ENCODE results near the gene CARHSP1. TPM values are rescaled to one million over a fixed set of nuclear protein-coding genes. Genes with fewer than 3 reads are reported as not detected.
"Not testable (repeated sequence)": the region's sequence is repeated elsewhere in the genome, so short reads cannot be mapped to it uniquely, and the experiment has no call there.

CARHSP1 gene
- total RNA-seq, 1 donor from 2014 or later = 79.4 TPM

DNA sequence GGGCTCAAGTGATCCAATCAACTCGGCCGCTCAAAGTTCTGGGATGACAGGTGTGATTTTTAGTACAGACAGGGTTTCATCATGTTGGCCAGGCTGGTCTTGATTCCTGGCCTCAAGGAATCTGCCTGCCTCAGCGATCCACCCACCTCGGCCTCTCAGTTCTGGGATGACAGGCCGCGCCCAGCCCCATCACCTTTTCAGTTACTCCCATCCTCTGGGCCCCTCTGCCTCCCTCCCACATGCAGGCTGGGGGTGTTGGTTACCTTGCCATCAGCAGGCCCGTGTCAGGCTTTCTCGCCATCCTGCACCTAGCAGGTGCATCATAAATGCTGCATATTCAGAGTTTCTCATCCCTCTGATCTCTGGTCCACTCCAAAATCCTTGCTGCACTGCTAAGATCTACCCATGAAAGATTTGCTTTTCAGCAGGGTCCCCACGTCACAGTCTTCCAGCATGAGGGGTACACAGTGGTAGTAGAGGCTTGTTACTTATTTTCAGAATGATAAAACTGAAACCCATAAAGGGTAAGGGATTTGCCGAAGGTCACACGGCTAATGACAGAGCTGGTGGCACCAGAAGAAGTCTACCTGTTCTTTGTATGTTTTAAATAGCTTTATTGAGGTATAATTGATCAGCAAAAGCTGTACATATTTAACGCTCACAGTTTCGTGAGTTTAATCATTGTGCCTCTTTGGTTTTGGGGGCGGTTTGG lies 54.6 kb downstream of the CARHSP1 start:
- peaks cover 32% of the 10 kb centered on the region for H3K4me1 Mint-ChIP-seq (ENCODE audit: low read depth)
- no peak for DNase-seq (ENCODE audit: low spot score)
- intact Hi-C loops (cut with micrococcal nuclease) = no loop called here
- H3K36me3 Mint-ChIP-seq (ENCODE audit: low read depth) = peaks cover 56% of the 10 kb centered on the region
- H3K9me3 Mint-ChIP-seq = no peaks in the 10 kb centered on the region
- H3K4me3 Mint-ChIP-seq = no peak overlapping the region
- peak overlapping the region; percentile 5 for H3K27ac Mint-ChIP-seq
- H3K27me3 Mint-ChIP-seq (ENCODE audit: insufficient read depth) = no peaks in the 10 kb centered on the region

DNA sequence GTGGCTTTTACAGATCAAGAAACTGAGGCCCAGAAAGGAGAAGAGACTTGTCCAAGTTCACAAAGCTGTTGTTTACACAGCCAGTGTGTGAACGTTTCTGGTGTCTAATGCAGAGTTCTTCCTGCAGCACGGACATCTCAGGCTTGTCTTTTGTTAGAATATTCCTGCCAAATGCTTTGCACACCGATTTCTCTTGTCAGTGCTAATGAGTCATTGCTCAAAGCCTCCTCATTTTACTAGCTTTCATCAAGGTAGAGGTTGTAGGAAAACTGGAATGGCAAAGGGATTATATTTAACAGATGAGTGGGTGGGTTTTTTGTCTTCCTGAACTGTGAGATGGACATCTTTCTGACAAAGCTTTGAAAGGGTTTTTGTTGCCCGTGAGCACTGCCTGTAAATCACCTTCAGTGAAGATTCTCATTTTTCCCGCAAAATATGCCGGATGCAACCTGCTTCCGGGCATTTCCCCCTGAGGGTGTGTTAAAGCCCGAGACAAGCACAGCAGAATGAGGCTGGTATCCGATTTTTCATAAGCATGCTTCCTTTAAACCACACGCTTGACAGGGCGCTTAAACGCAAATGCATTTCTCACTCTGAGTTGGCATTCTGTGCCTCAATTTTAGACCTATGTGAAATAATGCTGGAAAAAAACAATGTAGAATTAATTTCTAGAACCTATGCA lies 56.5 kb downstream of the CARHSP1 start:
- Mint-ChIP-seq H3K27me3 (ENCODE audit: insufficient read depth) (no peaks in the 10 kb centered on the region), H3K36me3 (ENCODE audit: low read depth) (peaks cover 59% of the 10 kb centered on the region), H3K4me1 (ENCODE audit: low read depth) (peaks cover 21% of the 10 kb centered on the region), H3K27ac (no peak overlapping the region), H3K9me3 (no peaks in the 10 kb centered on the region), H3K4me3 (no peak overlapping the region)
- intact Hi-C loops (cut with micrococcal nuclease) = no loop called here
- DNase-seq (ENCODE audit: low spot score) = no peak

DNA sequence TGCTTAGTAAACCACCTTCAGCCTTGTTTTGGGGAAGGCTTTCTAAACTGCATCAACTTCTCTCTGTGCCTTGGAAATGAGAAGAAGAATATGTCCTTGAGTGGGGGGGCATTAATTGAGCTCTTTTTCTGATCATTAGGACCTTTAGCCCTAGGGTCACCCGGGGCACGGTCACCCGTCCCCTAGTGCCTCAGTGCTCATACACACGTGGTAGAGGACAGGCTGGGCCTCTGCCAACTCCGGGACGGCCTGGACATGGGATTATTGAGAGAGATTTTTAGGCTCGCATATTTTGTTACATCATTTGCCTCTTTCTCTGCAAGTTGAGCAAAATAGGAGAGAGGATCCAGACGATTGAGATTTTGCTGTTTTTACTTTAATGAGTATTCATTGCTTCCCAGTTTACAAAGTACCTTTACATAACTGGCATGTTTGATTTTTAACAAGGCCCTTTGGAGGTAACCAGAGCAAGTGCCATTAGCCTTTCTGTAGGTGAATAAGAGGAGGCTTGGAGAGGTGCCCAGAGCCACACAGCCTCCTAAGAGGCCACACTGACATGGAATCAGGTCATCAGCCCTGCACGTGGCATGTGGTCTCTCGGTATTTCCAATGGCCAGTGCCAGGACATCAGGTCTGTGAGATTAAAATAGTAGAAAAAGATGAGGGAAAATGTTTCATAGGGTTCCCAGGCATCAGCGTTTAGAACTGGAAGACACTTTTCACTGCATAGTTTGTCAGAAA lies 60.0 kb downstream of the CARHSP1 start:
- Mint-ChIP-seq H3K27me3 (ENCODE audit: insufficient read depth) (no peaks in the 10 kb centered on the region), H3K27ac (no peak overlapping the region)

DNA sequence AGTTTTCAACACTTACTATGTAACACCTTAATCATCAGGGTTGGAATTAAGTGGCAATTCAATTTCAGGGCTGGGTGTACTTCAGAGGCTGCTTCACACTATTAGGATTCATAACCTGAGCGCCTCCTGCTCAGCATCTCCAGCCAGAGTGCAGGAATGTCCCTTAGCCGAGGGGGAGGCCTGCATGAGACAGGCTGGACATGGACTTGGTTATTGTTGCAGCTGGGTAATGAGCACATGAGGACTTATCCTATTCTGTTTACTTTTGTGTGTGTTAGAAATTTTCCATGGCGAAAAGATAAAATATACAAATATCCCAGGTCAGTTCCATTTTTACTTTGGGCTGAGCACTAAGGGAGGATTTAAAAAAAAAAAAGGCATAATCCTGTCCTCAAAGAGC lies 60.8 kb downstream of the CARHSP1 start:
- H3K4me3 Mint-ChIP-seq = no peak overlapping the region
- H3K4me1 Mint-ChIP-seq (ENCODE audit: low read depth) = no peaks in the 10 kb centered on the region
- H3K36me3 Mint-ChIP-seq (ENCODE audit: low read depth) = peaks cover 52% of the 10 kb centered on the region
- no peaks in the 10 kb centered on the region for H3K27me3 Mint-ChIP-seq (ENCODE audit: insufficient read depth)
- H3K9me3 Mint-ChIP-seq = no peaks in the 10 kb centered on the region
- intact Hi-C loops (cut with micrococcal nuclease) = no loop called here
- no peak for DNase-seq (ENCODE audit: low spot score)
- no peak overlapping the region for H3K27ac Mint-ChIP-seq

More for the DNA sequence above, 60.0 kb downstream of the CARHSP1 start:
- DNase-seq (ENCODE audit: low spot score) = no peak
- Mint-ChIP-seq H3K4me1 (ENCODE audit: low read depth) (no peaks in the 10 kb centered on the region), H3K36me3 (ENCODE audit: low read depth) (peaks cover 53% of the 10 kb centered on the region), H3K9me3 (no peaks in the 10 kb centered on the region), H3K4me3 (no peak overlapping the region)
- intact Hi-C loops (cut with micrococcal nuclease) = no loop called here

- no peak overlapping the region for H3K4me3 Mint-ChIP-seq
- DNase-seq (ENCODE audit: low spot score) = no peak
- no peak overlapping the region for H3K27ac Mint-ChIP-seq
- no peaks in the 10 kb centered on the region for H3K4me1 Mint-ChIP-seq (ENCODE audit: low read depth)
- intact Hi-C loops (cut with micrococcal nuclease) = no loop called here
- H3K36me3 Mint-ChIP-seq (ENCODE audit: low read depth) = peaks cover 51% of the 10 kb centered on the region
- H3K27me3 Mint-ChIP-seq (ENCODE audit: insufficient read depth) = no peaks in the 10 kb centered on the region
- no peaks in the 10 kb centered on the region for H3K9me3 Mint-ChIP-seq
Observed at GRCh38 chr16:8807189-8807588, 61.6 kb downstream of the CARHSP1 start.

- Mint-ChIP-seq H3K9me3 (no peaks in the 10 kb centered on the region), H3K4me1 (ENCODE audit: low read depth) (peaks cover 7% of the 10 kb centered on the region), H3K4me3 (no peak overlapping the region), H3K36me3 (ENCODE audit: low read depth) (peaks cover 56% of the 10 kb centered on the region), H3K27me3 (ENCODE audit: insufficient read depth) (no peaks in the 10 kb centered on the region), H3K27ac (no peak overlapping the region)
- intact Hi-C loops (cut with micrococcal nuclease) = no loop called here
- DNase-seq (ENCODE audit: low spot score) = no peak
Observed at GRCh38 chr16:8806272-8806983, 62.4 kb downstream of the CARHSP1 start.

- intact Hi-C loops (cut with micrococcal nuclease) = no loop called here
- H3K4me3 Mint-ChIP-seq = no peak overlapping the region
Observed at GRCh38 chr16:8804313-8804712, 64.5 kb downstream of the CARHSP1 start.

DNA sequence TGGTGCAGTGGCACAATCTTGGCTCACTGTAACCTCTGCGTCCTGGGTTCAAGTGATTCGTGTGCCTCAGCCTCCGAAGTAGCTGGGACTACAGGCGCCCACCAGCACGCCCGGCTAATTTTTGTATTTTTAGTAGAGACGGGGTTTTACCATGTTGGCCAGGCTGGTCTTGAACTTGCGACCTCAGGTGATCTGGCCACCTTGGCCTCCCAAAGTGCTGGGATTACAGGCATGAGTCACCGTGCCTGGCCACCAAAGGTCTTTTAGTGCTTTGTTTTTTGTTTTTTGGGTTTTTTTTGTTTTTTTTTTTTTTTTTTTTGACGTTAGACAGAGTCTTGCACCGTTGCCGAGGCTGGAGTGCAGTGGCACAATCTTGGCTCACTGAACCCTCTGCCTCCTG lies 65.1 kb downstream of the CARHSP1 start:
- Mint-ChIP-seq H3K36me3 (ENCODE audit: low read depth) (peaks cover 49% of the 10 kb centered on the region), H3K4me1 (ENCODE audit: low read depth) (peaks cover 19% of the 10 kb centered on the region)
- intact Hi-C loops (cut with micrococcal nuclease); H3K4me3 Mint-ChIP-seq; H3K27ac Mint-ChIP-seq; H3K9me3 Mint-ChIP-seq; DNase-seq (ENCODE audit: low spot score); H3K27me3 Mint-ChIP-seq (ENCODE audit: insufficient read depth): not testable (repeated sequence)

More at GRCh38 chr16:8804313-8804712, 64.5 kb downstream of the CARHSP1 start:
- Mint-ChIP-seq H3K9me3 (no peaks in the 10 kb centered on the region), H3K4me1 (ENCODE audit: low read depth) (peaks cover 13% of the 10 kb centered on the region), H3K27ac (no peak overlapping the region), H3K36me3 (ENCODE audit: low read depth) (peaks cover 49% of the 10 kb centered on the region), H3K27me3 (ENCODE audit: insufficient read depth) (no peaks in the 10 kb centered on the region)
- DNase-seq (ENCODE audit: low spot score) = no peak

Other genes with a start within 250 kb of the CARHSP1 start
- 30.0 and 32.0 TPM in 2 replicates for gene METTL22, start 247.3 kb downstream of the CARHSP1 start, total RNA-seq
- 7.3 and 7.7 TPM in 2 replicates for gene ABAT, start 194.4 kb downstream of the CARHSP1 start, total RNA-seq
- 16.9 and 19.0 TPM in 2 replicates for gene TMEM186, start 71.4 kb downstream of the CARHSP1 start, total RNA-seq
- 82.9 and 88.7 TPM in 2 replicates for gene PMM2, start 71.2 kb downstream of the CARHSP1 start, total RNA-seq
- not detected in 2 replicates for gene LITAFD, start 13.3 kb upstream of the CARHSP1 start, total RNA-seq
- 184 and 188 TPM in 2 replicates for gene USP7, start 94.9 kb upstream of the CARHSP1 start, total RNA-seq
- 55.2 and 59.1 TPM in 2 replicates for gene HAPSTR1, start 222.6 kb upstream of the CARHSP1 start, total RNA-seq

Measured in activated T-helper 1 cell treated with anti-CD3 and anti-CD28 coated beads, Interleukin-12 subunit alpha, Interleukin-12 subunit beta, Interleukin-2, Interleukin-4 antibody, amounts not matched to agents 30 ng/mL and 10 ng/mL and 1 ng/mL, durations not matched to agents 14 hours and 24 hours and 36 hours (primary cell).